ENCODE data around the gene SOAT2. TPM values are rescaled to one million over a fixed set of nuclear protein-coding genes. Genes with fewer than 3 reads are reported as not detected.
"Not testable (repeated sequence)": the region's sequence is repeated elsewhere in the genome, so short reads cannot be mapped to it uniquely, and the experiment has no call there.

The SOAT2 gene
- total and polyA plus RNA-seq, 2 experiments from 2014 or later: 0.43 TPM; not detected in 1

GRCh38 chr12:53103860-53104305 is 597 bp downstream of the SOAT2 start:
- no peak overlapping the region for H3K4me2 ChIP-seq (ENCODE audit: unreplicated experiment)
- H3K9ac ChIP-seq: no peak overlapping the region
- no peaks in the 10 kb centered on the region for H3K36me3 ChIP-seq (ENCODE audit: low read depth)
- no peaks in the 10 kb centered on the region for H3K9me2 ChIP-seq (ENCODE audit: insufficient read depth)
- no peak for DNase-seq
- in situ Hi-C loops (cut with MboI): no loop called here
- no peak overlapping the region for H3K4me3 ChIP-seq
- H2AFZ ChIP-seq: no peak overlapping the region
- 56 to 57% methylated on average over 3 of the region's 3 CpGs for WGBS, 2 experiments (ENCODE audit: low coverage in 1 of 2, low lambda C conversion rate in 2 of 2, missing lambda C conversion rate in 2 of 2)
- TF ChIP-seq EZH2phosphoT487 (IDR thresholded peaks at IDR 0.05; ENCODE audit: insufficient read depth, low read depth) (no peak), EZH2 (IDR thresholded peaks at IDR 0.05; ENCODE audit: insufficient read depth, poor library complexity, severe bottlenecking) (no peak)
- no peak overlapping the region for H3K27ac ChIP-seq
- H3K79me2 ChIP-seq (ENCODE audit: insufficient read depth): 0 out of 2 replicates have a peak, but pooled peaks cover 8% of the 10 kb centered on the region
- H3F3A ChIP-seq (ENCODE audit: insufficient read depth): peaks cover 11% of the 10 kb centered on the region
- H3K9me3 ChIP-seq (ENCODE audit: low read depth): no peaks in the 10 kb centered on the region
- no peaks in the 10 kb centered on the region for H4K20me1 ChIP-seq (ENCODE audit: insufficient read depth)
- H3K4me1 ChIP-seq (ENCODE audit: insufficient read depth): peaks cover 9% of the 10 kb centered on the region; the same call in 1 of the 2 replicates
- H3K27me3 ChIP-seq (replicated peaks; ENCODE audit: insufficient read depth): no peaks in the 10 kb centered on the region

GRCh38 chr12:53105256-53105655 is 2.0 kb downstream of the SOAT2 start:
- WGBS, 2 experiments (ENCODE audit: low coverage in 1 of 2, low lambda C conversion rate in 2 of 2, missing lambda C conversion rate in 2 of 2): 92% methylated on average over 8 of the region's 8 CpGs
- Histone ChIP-seq H3K4me2 (ENCODE audit: unreplicated experiment) (no peak overlapping the region), H4K20me1 (ENCODE audit: insufficient read depth) (no peaks in the 10 kb centered on the region), H3K27ac (no peak overlapping the region), H3K79me2 (ENCODE audit: insufficient read depth) (0 out of 2 replicates have a peak, but pooled peaks cover 2% of the 10 kb centered on the region), H3K27me3 (replicated peaks; ENCODE audit: insufficient read depth) (no peaks in the 10 kb centered on the region), H3K4me1 (ENCODE audit: insufficient read depth) (peaks cover 4% of the 10 kb centered on the region; the same call in 1 of the 2 replicates), H3K9me3 (ENCODE audit: low read depth) (no peaks in the 10 kb centered on the region), H3K4me3 (no peak overlapping the region), H3K9me2 (ENCODE audit: insufficient read depth) (no peaks in the 10 kb centered on the region), H3K9ac (no peak overlapping the region), H3F3A (ENCODE audit: insufficient read depth) (peaks cover 7% of the 10 kb centered on the region), H3K36me3 (ENCODE audit: low read depth) (no peaks in the 10 kb centered on the region), H2AFZ (no peak overlapping the region)
- TF ChIP-seq EZH2phosphoT487 (IDR thresholded peaks at IDR 0.05; ENCODE audit: insufficient read depth, low read depth): no peak
- TF ChIP-seq EZH2 (IDR thresholded peaks at IDR 0.05; ENCODE audit: insufficient read depth, poor library complexity, severe bottlenecking): no peak
- in situ Hi-C loops (cut with MboI): no loop called here
- no peak for DNase-seq

- no peak for DNase-seq
- H2AFZ ChIP-seq: no peak overlapping the region
- in situ Hi-C loops (cut with MboI): no loop called here
- no peak overlapping the region for H3K4me2 ChIP-seq (ENCODE audit: unreplicated experiment)
- no peak overlapping the region for H3K4me3 ChIP-seq
- no peaks in the 10 kb centered on the region for H4K20me1 ChIP-seq (ENCODE audit: insufficient read depth)
- WGBS, 2 experiments (ENCODE audit: low coverage in 1 of 2, low lambda C conversion rate in 2 of 2, missing lambda C conversion rate in 2 of 2): 82 to 84% methylated on average over 7 of the region's 7 CpGs
- H3K27ac ChIP-seq: no peak overlapping the region
- H3K9ac ChIP-seq: no peak overlapping the region
- no peaks in the 10 kb centered on the region for H3K9me3 ChIP-seq (ENCODE audit: low read depth)
- no peaks in the 10 kb centered on the region for H3K9me2 ChIP-seq (ENCODE audit: insufficient read depth)
- no peaks in the 10 kb centered on the region for H3K27me3 ChIP-seq (replicated peaks; ENCODE audit: insufficient read depth)
- TF ChIP-seq EZH2phosphoT487 (IDR thresholded peaks at IDR 0.05; ENCODE audit: insufficient read depth, low read depth) (no peak), EZH2 (IDR thresholded peaks at IDR 0.05; ENCODE audit: insufficient read depth, poor library complexity, severe bottlenecking) (no peak)
- peaks cover 7% of the 10 kb centered on the region for H3F3A ChIP-seq (ENCODE audit: insufficient read depth)
- H3K36me3 ChIP-seq (ENCODE audit: low read depth): no peaks in the 10 kb centered on the region
- no peaks in the 10 kb centered on the region for H3K4me1 ChIP-seq (ENCODE audit: insufficient read depth)
- no peaks in the 10 kb centered on the region for H3K79me2 ChIP-seq (ENCODE audit: insufficient read depth)
These were observed 2.6 kb downstream of the SOAT2 start for GRCh38 chr12:53105712-53106439.

- Histone ChIP-seq H3F3A (ENCODE audit: insufficient read depth) (peaks cover 7% of the 10 kb centered on the region), H3K4me2 (ENCODE audit: unreplicated experiment) (no peak overlapping the region), H4K20me1 (ENCODE audit: insufficient read depth) (no peaks in the 10 kb centered on the region), H3K9me3 (ENCODE audit: low read depth) (no peaks in the 10 kb centered on the region), H2AFZ (no peak overlapping the region), H3K27me3 (replicated peaks; ENCODE audit: insufficient read depth) (no peaks in the 10 kb centered on the region), H3K9ac (no peak overlapping the region), H3K36me3 (ENCODE audit: low read depth) (no peaks in the 10 kb centered on the region), H3K4me3 (no peak overlapping the region), H3K9me2 (ENCODE audit: insufficient read depth) (no peaks in the 10 kb centered on the region), H3K79me2 (ENCODE audit: insufficient read depth) (no peaks in the 10 kb centered on the region), H3K27ac (no peak overlapping the region), H3K4me1 (ENCODE audit: insufficient read depth) (no peaks in the 10 kb centered on the region)
- TF ChIP-seq EZH2phosphoT487 (IDR thresholded peaks at IDR 0.05; ENCODE audit: insufficient read depth, low read depth) (no peak), EZH2 (IDR thresholded peaks at IDR 0.05; ENCODE audit: insufficient read depth, poor library complexity, severe bottlenecking) (no peak)
- in situ Hi-C loops (cut with MboI): no loop called here
- DNase-seq: no peak
- 42 to 46% methylated on average over 7 of the region's 7 CpGs for WGBS, 2 experiments (ENCODE audit: low coverage in 1 of 2, low lambda C conversion rate in 2 of 2, missing lambda C conversion rate in 2 of 2)
These were observed 3.8 kb downstream of the SOAT2 start for GRCh38 chr12:53107122-53107521.

- H3K4me3 ChIP-seq; in situ Hi-C loops (cut with MboI); DNase-seq: not testable (repeated sequence)
These were observed 9.1 kb downstream of the SOAT2 start for GRCh38 chr12:53112431-53112830.

More at GRCh38 chr12:53112431-53112830, 9.1 kb downstream of the SOAT2 start:
- 91 to 93% methylated on average over 4 to 7 of the region's 7 CpGs for WGBS, 2 experiments (ENCODE audit: low coverage in 1 of 2, low lambda C conversion rate in 2 of 2, missing lambda C conversion rate in 2 of 2)
- H3K9me2 ChIP-seq (ENCODE audit: insufficient read depth); H3F3A ChIP-seq (ENCODE audit: insufficient read depth); H3K4me2 ChIP-seq (ENCODE audit: unreplicated experiment); H3K9me3 ChIP-seq (ENCODE audit: low read depth); H3K79me2 ChIP-seq (ENCODE audit: insufficient read depth); H3K27me3 ChIP-seq (replicated peaks; ENCODE audit: insufficient read depth); H3K4me1 ChIP-seq (ENCODE audit: insufficient read depth); H4K20me1 ChIP-seq (ENCODE audit: insufficient read depth); H3K9ac ChIP-seq; H3K36me3 ChIP-seq (ENCODE audit: low read depth); H3K27ac ChIP-seq; H2AFZ ChIP-seq: not testable (repeated sequence)

Data from GM23248 (cell line).